ENCODE measurements around the gene IMMT.

IMMT gene

DNA sequence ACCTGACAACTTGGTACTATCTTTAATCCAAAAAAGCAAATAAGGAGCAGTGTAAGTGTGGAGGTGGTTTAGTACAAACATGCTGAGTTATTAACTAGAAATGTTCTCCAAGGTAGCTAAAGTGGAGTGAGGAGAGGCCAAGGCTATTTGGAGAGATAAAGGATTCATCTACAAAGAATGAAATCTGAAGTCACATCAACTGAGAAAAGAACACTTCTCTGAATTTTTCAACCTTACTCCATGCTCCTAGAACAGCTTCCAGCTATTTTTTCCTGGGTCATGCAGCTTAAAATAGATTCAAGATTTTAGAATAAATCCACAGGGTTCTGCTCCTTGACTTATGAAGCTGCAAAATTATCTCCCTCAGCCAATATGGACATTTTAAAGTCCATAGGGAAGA, 18.7 kb downstream of the IMMT start:
- no peak overlapping the region for H3K4me3 ChIP-seq (ENCODE audit: low read depth, low read length)
- TF ChIP-seq, protein P1, sequence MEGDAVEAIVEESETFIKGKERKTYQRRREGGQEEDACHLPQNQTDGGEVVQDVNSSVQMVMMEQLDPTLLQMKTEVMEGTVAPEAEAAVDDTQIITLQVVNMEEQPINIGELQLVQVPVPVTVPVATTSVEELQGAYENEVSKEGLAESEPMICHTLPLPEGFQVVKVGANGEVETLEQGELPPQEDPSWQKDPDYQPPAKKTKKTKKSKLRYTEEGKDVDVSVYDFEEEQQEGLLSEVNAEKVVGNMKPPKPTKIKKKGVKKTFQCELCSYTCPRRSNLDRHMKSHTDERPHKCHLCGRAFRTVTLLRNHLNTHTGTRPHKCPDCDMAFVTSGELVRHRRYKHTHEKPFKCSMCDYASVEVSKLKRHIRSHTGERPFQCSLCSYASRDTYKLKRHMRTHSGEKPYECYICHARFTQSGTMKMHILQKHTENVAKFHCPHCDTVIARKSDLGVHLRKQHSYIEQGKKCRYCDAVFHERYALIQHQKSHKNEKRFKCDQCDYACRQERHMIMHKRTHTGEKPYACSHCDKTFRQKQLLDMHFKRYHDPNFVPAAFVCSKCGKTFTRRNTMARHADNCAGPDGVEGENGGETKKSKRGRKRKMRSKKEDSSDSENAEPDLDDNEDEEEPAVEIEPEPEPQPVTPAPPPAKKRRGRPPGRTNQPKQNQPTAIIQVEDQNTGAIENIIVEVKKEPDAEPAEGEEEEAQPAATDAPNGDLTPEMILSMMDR (IDR thresholded peaks at IDR 0.05; ENCODE audit: low read depth, low read length) = no peak

GRCh38 chr2:86175828-86176227, 19.4 kb downstream of the IMMT start:
- TF ChIP-seq, protein P1 (IDR thresholded peaks at IDR 0.05; ENCODE audit: low read depth, low read length) = no peak
- no peak overlapping the region for H3K4me3 ChIP-seq (ENCODE audit: low read depth, low read length)

DNA sequence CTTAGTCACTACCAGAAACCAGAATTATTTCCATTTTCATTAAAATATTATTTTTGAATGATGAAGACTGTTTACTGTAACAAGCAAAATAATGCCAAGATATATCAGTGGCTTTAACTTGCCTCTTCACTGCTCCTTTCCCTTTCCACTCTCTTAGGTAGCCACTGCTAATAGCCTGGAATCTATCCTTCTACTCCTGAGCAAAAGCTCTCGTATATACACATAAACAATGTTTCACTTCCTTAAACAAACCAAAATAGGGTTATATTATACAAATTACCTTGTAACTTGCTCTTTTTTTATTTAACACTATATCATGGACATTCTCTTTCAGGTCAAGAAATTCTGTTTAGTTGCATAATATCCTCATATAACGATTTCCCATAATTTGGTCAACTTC, 20.8 kb downstream of the IMMT start:
- no peak overlapping the region for H3K4me3 ChIP-seq (ENCODE audit: low read depth, low read length)
- TF ChIP-seq, protein P1 (IDR thresholded peaks at IDR 0.05; ENCODE audit: low read depth, low read length) = no peak

- TF ChIP-seq, protein P1 (IDR thresholded peaks at IDR 0.05; ENCODE audit: low read depth, low read length) = no peak
- H3K4me3 ChIP-seq (ENCODE audit: low read depth, low read length) = no peak overlapping the region
Measured at GRCh38 chr2:86172610-86173009, 22.7 kb downstream of the IMMT start.

DNA sequence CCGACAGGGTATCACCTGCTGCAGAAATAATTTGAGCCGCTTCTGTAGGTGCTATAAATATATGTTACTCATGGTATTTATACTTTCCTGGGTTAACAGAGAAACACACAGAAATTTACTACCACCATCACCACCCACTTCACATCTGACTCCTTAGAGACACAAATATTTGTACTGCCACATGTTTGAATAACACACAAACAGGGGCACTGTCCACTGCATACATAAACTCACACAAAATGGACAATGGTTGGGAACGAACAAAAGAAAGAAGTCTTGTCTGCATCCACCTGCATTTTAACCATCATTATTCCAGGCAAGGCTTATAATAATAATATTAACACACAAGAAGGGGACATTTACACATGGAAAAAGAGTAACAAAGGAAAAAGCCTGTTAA, 24.0 kb downstream of the IMMT start:
- no peak overlapping the region for H3K4me3 ChIP-seq (ENCODE audit: low read depth, low read length)
- TF ChIP-seq, protein P1 (IDR thresholded peaks at IDR 0.05; ENCODE audit: low read depth, low read length) = no peak

DNA sequence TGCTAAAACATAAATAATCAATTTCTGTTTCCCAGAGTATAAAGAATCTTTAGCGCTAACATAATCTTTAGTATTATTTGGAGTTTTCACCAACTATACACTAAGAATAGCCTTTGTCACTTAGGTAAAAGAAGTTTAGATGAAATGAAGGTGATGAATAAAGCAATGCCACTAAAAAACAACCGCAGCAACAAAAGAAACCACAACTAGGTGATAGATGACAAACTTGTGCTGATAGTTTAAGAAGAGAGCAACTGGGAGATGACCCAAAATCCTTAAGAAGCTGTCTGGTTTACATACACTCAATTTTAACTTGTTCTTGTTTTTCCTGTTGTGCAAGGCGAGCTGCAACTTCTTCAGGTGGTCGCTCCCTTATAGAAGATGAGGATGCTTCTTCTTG, 24.8 kb downstream of the IMMT start:
- TF ChIP-seq, protein P1 (IDR thresholded peaks at IDR 0.05; ENCODE audit: low read depth, low read length) = no peak
- H3K4me3 ChIP-seq (ENCODE audit: low read depth, low read length) = no peak overlapping the region

DNA sequence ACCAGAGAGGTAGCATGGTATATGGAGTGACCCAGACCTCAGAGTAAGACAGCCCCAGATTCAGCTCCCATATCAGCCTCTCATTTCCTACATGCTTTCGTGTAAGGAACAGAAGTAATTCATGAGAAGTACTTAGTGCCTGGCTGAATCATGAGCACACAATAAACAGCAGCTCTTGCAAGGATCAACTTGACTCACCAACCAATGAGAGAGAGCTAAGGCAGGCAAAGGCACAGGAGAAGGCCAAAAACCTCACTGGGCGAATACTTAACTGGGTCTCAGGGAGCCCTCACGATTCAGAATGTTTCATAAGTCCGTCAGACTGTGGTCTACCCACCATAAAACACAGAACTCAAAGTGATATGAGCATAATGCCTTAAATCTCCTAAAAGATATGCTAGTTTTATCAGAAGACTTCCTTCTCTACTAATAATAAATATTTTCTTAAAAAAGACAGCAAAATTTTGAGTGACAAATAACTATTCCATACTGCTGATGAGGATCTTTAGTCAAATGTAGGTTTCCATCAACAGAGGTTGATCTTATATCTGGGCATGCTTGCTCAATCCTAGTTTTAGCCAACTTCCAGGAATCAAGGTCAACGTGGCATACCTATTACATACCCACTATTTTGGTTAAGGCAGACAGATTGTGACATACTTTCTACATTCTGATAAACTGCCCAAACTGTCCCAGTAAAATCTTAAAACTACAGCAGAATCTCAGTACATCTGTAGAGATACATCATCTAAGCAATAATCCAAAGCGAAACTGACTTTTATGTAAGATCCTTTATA, 34.9 kb downstream of the IMMT start:
- TF ChIP-seq, protein P1 (IDR thresholded peaks at IDR 0.05; ENCODE audit: low read depth, low read length) = no peak
- H3K4me3 ChIP-seq (ENCODE audit: low read depth, low read length) = no peak overlapping the region
